HFF-Myc (cell line): ENCODE data around the gene SLC8A3.
A peak's percentile ranks its signal among the peaks of the same experiment; 100 is the strongest.

ENCODE experiments used
- DNase-seq: peaks from one replicate; pipeline ENCODE4 v3.0.0-alpha.2; 2011; ENCODE audit warnings: low read depth; ENCODE audit errors: extremely low read depth
- H3K4me3 ChIP-seq: replicated peaks from 2 replicates; pipeline ENCODE4 v1.5.1; 2011; ENCODE audit warnings: low read depth, mild to moderate bottlenecking, control low read depth, low read length
- TF ChIP-seq, protein P1 (sequence below): IDR thresholded peaks from 2 replicates; pipeline ENCODE4 v1.5.1; 2012; ENCODE audit warnings: mild to moderate bottlenecking, low read depth, low read length, control low read depth; ENCODE audit errors: missing control alignments

SLC8A3 gene

DNA sequence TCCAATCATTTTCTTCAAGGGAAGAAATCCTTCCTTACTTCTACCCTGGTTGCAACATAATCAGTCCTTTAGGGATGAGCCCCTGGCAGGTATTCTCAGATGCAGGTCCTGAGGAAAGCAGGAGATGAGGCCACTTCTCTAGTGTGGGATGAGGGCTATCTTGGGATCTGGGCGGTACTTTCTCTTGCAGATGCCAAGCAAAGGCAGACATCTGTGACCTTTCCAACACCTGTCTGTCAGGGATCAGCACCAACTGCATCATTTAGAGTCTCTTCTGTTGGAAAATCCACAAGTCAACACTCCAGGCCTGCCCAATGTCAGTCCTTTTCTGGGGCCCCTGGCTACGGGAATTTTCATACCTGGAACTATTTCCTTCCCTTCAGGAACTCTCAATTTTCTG is 129.2 kb downstream of the SLC8A3 start:
- TF ChIP-seq, protein P1, sequence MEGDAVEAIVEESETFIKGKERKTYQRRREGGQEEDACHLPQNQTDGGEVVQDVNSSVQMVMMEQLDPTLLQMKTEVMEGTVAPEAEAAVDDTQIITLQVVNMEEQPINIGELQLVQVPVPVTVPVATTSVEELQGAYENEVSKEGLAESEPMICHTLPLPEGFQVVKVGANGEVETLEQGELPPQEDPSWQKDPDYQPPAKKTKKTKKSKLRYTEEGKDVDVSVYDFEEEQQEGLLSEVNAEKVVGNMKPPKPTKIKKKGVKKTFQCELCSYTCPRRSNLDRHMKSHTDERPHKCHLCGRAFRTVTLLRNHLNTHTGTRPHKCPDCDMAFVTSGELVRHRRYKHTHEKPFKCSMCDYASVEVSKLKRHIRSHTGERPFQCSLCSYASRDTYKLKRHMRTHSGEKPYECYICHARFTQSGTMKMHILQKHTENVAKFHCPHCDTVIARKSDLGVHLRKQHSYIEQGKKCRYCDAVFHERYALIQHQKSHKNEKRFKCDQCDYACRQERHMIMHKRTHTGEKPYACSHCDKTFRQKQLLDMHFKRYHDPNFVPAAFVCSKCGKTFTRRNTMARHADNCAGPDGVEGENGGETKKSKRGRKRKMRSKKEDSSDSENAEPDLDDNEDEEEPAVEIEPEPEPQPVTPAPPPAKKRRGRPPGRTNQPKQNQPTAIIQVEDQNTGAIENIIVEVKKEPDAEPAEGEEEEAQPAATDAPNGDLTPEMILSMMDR = no peak

DNA sequence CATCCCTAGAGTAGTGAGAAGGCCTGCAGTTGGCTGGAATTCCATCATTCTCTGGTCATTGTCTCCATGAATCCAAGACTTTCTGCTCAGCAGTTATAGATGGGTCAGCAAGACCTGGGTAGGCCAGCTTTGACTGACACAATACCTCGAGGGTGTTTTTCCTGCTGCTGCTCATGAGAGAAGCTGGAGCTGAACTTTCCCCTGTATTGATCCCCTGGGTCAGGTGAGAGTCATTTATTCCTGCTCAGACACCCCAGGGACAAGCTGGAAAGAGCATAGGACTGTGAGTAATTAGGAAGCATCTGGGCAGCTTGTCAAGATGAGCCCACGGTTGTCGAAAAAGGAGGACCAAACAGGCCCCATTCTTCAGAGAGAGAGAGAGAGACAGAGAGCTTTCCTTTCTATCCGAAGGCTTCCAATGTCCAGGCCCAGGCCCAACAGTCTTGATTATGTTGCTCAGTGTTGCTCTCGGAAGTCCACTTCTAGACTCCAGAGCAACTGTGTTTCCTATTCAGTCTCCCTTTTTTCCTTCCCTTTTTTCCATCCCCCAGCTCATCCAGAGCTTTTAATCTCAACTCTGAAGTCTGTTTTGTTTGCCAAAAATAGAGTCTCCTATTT is 131.1 kb downstream of the SLC8A3 start:
- DNase-seq = no peak
- TF ChIP-seq, protein P1 = no peak
- no peak overlapping the region for H3K4me3 ChIP-seq

More for the DNA sequence above, 129.2 kb downstream of the SLC8A3 start:
- no peak for DNase-seq
- H3K4me3 ChIP-seq = no peak overlapping the region

DNA sequence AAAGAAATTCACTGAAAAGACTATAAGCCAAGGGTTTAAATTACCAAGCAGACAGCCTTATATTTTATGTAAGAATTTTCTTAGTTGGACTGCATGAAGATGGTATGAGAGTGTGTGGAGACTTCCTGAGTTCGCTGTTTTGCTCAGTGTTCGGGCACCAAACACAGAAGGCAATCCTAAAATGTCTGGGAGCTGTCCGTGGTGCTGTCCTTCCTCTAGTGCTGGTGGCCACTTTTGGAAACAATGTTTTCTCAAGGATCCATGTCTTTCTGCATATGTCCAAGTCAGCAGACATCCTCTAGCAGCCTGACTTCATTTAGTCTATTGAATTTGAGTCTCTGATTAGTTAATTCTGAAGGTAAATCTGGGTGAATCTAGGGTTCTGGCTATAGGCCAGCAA is 135.8 kb downstream of the SLC8A3 start:
- TF ChIP-seq, protein P1 = no peak
- peak; percentile 5 for DNase-seq
- no peak overlapping the region for H3K4me3 ChIP-seq

DNA sequence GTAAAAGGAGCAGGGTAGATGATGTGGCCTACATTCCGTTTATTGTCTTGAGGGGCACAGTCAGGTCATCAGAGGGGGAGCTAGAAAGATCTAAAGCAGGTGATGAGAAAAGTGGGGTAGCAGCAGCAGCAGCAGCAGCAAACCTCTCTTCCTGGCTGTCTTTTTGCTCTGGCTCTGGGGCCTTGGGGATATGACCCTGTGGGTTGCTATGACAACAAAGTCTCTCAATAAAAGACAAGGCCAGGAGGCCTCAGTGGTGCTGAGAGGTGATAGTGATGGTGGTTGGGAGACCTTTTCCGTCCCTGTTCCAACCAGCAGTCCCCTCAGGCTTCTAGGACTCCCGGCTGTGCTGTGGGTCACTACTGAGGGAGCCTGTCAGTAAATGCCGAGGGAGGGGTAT is 138.6 kb downstream of the SLC8A3 start:
- TF ChIP-seq, protein P1 = no peak
- H3K4me3 ChIP-seq = no peak overlapping the region
- DNase-seq = no peak

DNA sequence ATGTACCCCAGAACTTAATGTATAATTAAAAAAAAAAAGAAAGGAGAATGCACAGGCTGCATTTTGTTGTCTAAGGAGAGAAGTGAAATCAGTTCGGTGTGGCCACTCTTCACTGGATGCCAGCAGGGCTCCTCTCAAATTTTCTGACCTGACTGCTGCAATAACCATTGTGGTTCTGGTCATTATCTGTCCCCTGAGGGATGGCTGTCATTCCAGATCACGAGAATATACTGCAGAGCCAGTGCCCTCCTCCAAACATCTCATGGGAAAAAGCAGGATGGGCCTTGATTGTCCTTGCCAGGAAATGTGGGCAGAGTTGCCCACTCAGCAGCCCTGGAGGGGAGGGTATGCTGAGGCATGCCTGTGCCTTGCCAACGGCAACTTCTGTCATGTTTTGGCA is 139.1 kb downstream of the SLC8A3 start:
- H3K4me3 ChIP-seq = no peak overlapping the region
- no peak for DNase-seq
- TF ChIP-seq, protein P1 = no peak

DNA sequence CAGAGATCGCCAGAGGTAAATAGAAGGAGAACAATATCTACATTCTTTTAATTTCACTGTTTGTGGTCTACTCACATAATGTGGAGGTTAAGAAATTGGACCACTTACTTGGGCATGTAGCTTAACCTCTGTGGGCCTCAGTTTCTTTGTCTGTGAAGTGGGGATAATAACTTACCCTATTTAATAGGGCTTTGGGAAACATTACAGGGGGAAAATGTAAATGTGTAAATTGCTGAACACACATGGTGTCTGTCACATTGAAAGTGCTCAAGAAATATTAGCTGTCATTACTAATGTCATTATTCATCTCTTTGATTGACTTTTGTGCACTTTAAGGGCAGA is 140.5 kb downstream of the SLC8A3 start:
- H3K4me3 ChIP-seq = no peak overlapping the region
- TF ChIP-seq, protein P1 = no peak
- no peak for DNase-seq

DNA sequence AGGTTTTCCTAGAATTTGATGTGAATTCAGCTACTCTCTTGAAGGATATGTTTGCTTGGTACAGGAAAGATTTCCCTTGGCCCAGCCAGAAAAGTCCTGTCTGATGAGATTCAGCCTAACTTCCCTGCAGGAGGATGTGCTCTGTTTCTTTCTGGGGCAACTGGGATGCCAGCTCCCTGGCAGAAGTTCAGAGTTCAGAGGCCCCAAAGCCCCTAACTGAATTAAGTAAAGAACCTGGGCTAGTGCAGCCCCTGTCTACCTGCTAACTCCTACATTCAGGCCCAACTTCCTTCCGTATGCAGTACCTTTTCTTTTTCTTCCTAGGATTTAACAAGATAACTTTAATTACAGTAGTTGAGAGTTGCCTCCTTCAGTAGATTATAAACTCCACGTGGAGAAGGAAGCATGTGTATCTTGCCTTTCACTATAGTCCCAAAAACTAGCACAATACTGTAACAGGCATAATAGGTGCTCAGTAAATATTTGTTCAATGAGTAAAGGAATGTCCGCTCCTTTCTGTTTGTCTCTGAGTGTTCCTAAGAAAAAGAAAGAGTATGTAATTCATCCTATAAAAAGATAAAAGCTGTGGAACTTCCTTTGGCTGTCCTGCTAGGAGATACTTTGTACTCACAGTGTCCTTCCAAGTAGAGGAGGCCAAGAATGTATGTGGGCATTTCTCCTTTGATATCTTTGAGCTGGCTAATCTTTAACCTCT is 141.0 kb downstream of the SLC8A3 start:
- DNase-seq = no peak
- TF ChIP-seq, protein P1 = no peak
- no peak overlapping the region for H3K4me3 ChIP-seq
